Loucy (cell line): ENCODE measurements around the gene SIX3.

Experiments
- H2AFZ ChIP-seq: fragments of 200-600 bp; sonication (generic); 2 replicates; pipeline ENCODE4 v1.6.0; 2016; ENCODE audit warnings: antibody characterized with exemption, mild to moderate bottlenecking, low read length, moderate library complexity
- H3F3A ChIP-seq: fragments of 200-600 bp; 2 replicates; pipeline ENCODE4 v1.6.0; 2016; ENCODE audit warnings: antibody characterized with exemption, low read depth, mild to moderate bottlenecking
- H3K27me3 ChIP-seq: fragments of 200-600 bp; sonication (generic); 2 replicates; pipeline ENCODE4 v1.6.1; 2014; ENCODE audit warnings: low read length, mild to moderate bottlenecking; ENCODE audit not compliant: insufficient read depth, poor library complexity, severe bottlenecking
- H3K36me3 ChIP-seq: fragments of 200-600 bp; sonication (generic); 2 replicates; pipeline ENCODE4 v1.6.1; 2016; ENCODE audit warnings: low read length; ENCODE audit not compliant: insufficient read depth
- H3K4me1 ChIP-seq: fragments of 200-600 bp; sonication (generic); 2 replicates; pipeline ENCODE4 v1.5.1; 2014; ENCODE audit warnings: low read length, mild to moderate bottlenecking; ENCODE audit not compliant: insufficient read depth, poor library complexity, severe bottlenecking
- H3K4me2 ChIP-seq: fragments of 200-600 bp; sonication (generic); 2 replicates; pipeline ENCODE4 v1.6.0; 2014; ENCODE audit warnings: antibody characterized with exemption, low read length, low read depth, mild to moderate bottlenecking; ENCODE audit not compliant: poor library complexity, severe bottlenecking
- H3K4me3 ChIP-seq: fragments of 200-600 bp; sonication (generic); 2 replicates; pipeline ENCODE4 v1.5.1; 2014; ENCODE audit warnings: low read length, mild to moderate bottlenecking, mixed read lengths; ENCODE audit not compliant: poor library complexity, severe bottlenecking
- H3K79me2 ChIP-seq: fragments of 200-600 bp; sonication (generic); 2 replicates; pipeline ENCODE4 v1.6.1; 2014; ENCODE audit warnings: low read length; ENCODE audit not compliant: insufficient read depth
- H3K9ac ChIP-seq: fragments of 200-600 bp; sonication (generic); 2 replicates; pipeline ENCODE4 v1.6.0; 2014; ENCODE audit warnings: mild to moderate bottlenecking, low read depth, low read length, moderate library complexity; ENCODE audit not compliant: poor library complexity, severe bottlenecking
- H3K9me2 ChIP-seq: fragments of 200-600 bp; sonication (generic); replicated peaks from 2 replicates; pipeline ENCODE4 v1.6.1; 2016; ENCODE audit warnings: low read depth, low read length, mixed read lengths
- H3K9me3 ChIP-seq: fragments of 200-600 bp; sonication (generic); 2 replicates; pipeline ENCODE4 v1.6.1; 2014; ENCODE audit warnings: mild to moderate bottlenecking, antibody characterized with exemption, low read length, low read depth; ENCODE audit not compliant: insufficient read depth
- H4K20me1 ChIP-seq: fragments of 200-600 bp; sonication (generic); 2 replicates; pipeline ENCODE4 v1.6.0; 2014; ENCODE audit warnings: antibody characterized with exemption, low read length, mild to moderate bottlenecking; ENCODE audit not compliant: insufficient read depth, poor library complexity, severe bottlenecking
- CTCF ChIP-seq: fragments of 200-600 bp; sonication (generic); conservative IDR thresholded peaks from 2 replicates; pipeline ENCODE4 v1.5.1; 2014; ENCODE audit warnings: mild to moderate bottlenecking, antibody characterized with exemption, low read length
- EZH2phosphoT487 ChIP-seq: fragments of 200-600 bp; IDR thresholded peaks from 2 replicates; pipeline ENCODE4 v1.6.1; 2018; ENCODE audit warnings: antibody characterized with exemption, mild to moderate bottlenecking, moderate library complexity, borderline replicate concordance

Gene SIX3

DNA sequence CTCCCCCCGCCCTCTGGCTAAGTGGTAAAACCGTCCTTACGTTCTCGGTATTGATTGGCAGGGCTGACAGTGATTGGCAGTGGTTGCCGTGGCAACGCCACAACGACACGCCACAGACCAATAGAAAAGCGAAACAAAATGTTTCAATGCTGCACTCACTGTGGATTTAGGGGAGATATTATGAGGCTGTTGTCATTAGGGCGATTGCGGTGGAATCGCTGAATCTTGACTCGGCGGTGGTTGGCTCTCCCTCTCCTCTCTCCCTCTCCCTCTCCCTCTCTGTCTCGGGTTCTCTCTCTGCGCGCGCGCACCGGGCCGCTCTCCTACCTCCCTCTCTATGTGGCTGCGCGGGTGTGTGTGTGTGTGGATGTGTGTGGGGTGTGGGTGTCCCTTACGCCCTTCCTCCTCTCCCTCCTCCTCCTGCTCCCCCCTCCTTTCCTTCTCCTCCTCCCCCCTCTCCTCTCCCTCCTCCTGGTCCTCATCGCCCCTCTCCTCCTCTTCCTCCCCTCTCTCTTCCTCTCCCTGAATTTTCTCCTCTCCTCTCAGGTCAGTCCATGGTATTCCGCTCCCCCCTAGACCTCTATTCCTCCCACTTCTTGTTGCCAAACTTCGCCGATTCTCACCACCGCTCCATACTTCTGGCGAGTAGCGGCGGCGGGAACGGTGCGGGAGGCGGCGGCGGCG lies at the start of gene SIX3:
SIX3 (plus strand) TSS at position 152 of the 684 bp plus-strand sequence; CDS start at position 555, 403 bp downstream.
- no peaks in the 10 kb centered on the region for H4K20me1 ChIP-seq
- H3K9me3 ChIP-seq = no peaks in the 10 kb centered on the region
- no peak within 1 kb of the TSS for H3K9ac ChIP-seq
- no peaks in the 10 kb centered on the region for H3K9me2 ChIP-seq
- no peaks in the 10 kb centered on the region for H3F3A ChIP-seq
- no peaks in the 10 kb centered on the region for H3K27me3 ChIP-seq
- H2AFZ ChIP-seq = no peak within 1 kb of the TSS
- no peaks in the 10 kb centered on the region for H3K4me1 ChIP-seq
- H3K4me3 ChIP-seq = no peak within 1 kb of the TSS
- H3K4me2 ChIP-seq = no peak within 1 kb of the TSS
- H3K79me2 ChIP-seq = no peaks in the 10 kb centered on the region
- no peaks in the 10 kb centered on the region for H3K36me3 ChIP-seq
- TF ChIP-seq CTCF (no peak), EZH2phosphoT487 (no peak)

- no peaks in the 10 kb centered on the region for H3K9me2 ChIP-seq
- no peaks in the 10 kb centered on the region for H3K9me3 ChIP-seq
- no peaks in the 10 kb centered on the region for H4K20me1 ChIP-seq
- H3K4me2 ChIP-seq = no peak overlapping the region
- TF ChIP-seq EZH2phosphoT487 = no peak
- TF ChIP-seq CTCF = no peak
- no peaks in the 10 kb centered on the region for H3F3A ChIP-seq
- no peak overlapping the region for H3K4me3 ChIP-seq
- no peaks in the 10 kb centered on the region for H3K4me1 ChIP-seq
- no peaks in the 10 kb centered on the region for H3K36me3 ChIP-seq
- H3K79me2 ChIP-seq = no peaks in the 10 kb centered on the region
- no peak overlapping the region for H3K9ac ChIP-seq
- H3K27me3 ChIP-seq = no peaks in the 10 kb centered on the region
- no peak overlapping the region for H2AFZ ChIP-seq
Measured at GRCh38 chr2:44894058-44894457, 47.4 kb upstream of the SIX3 start.

DNA sequence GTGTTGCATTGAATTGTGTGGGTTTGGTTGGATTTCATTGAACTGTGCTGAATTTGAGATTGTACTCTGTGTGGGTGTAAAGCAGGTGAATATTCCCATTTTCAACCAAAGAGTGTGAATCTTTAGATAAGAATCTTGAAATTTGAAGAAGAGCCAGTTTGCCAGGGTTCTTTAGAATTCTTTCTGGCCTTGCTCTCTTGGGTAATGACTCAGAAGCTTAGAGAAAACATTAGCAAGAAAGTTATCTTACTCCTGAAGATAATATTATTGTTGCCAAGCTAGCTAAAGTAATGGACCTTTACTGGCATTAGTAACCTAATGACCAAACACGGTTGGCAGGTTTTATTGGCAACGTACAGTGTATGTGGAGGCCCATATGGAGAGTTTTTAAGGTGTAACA lies 46.4 kb upstream of the SIX3 start:
- TF ChIP-seq CTCF (no peak), EZH2phosphoT487 (no peak)
- H3K36me3 ChIP-seq = no peaks in the 10 kb centered on the region
- no peak overlapping the region for H3K4me2 ChIP-seq
- H4K20me1 ChIP-seq = no peaks in the 10 kb centered on the region
- no peaks in the 10 kb centered on the region for H3K27me3 ChIP-seq
- H3K9me2 ChIP-seq = no peaks in the 10 kb centered on the region
- no peaks in the 10 kb centered on the region for H3K4me1 ChIP-seq
- no peak overlapping the region for H3K9ac ChIP-seq
- no peak overlapping the region for H2AFZ ChIP-seq
- no peaks in the 10 kb centered on the region for H3K79me2 ChIP-seq
- no peaks in the 10 kb centered on the region for H3F3A ChIP-seq
- H3K9me3 ChIP-seq = no peaks in the 10 kb centered on the region
- no peak overlapping the region for H3K4me3 ChIP-seq
